ENCODE measurements around the gene GRIK4.

GRCh38 chr11:120555433-120555773 lies 43.9 kb downstream of the GRIK4 start:
- TF ChIP-seq CTCF (IDR thresholded peaks at IDR 0.05) (no peak), POLR2A (IDR thresholded peaks at IDR 0.05) (no peak)
